IMR-90 (cell line): Measurements from ENCODE around the gene DCAF5. TPM values are rescaled to one million over a fixed set of nuclear protein-coding genes. Genes with fewer than 3 reads are reported as not detected.

Source experiments
- ATAC-seq: fragments of 200-7000 bp; cut with Tn5 transposase; 2 replicates; pipeline ENCODE4 v1.9.1; 2020; ENCODE audit warnings: low read depth, mild to moderate bottlenecking, moderate library complexity
- BruUV-seq: library from RNA; stranded (reverse); fragments of 400-500 nt; replicated peaks from 2 replicates; lab custom pipeline; 2021; lab: Mats Ljungman, UMichigan
- CTCF ChIA-PET: fragments of 300-600 bp; formaldehyde crosslinking; extraction: SDS; loops from one replicate; lab custom pipeline; 2021; ENCODE audit warnings: antibody characterized with exemption; lab: Yijun Ruan, JAX
- POLR2A ChIA-PET: fragments of 300-600 bp; sonication (Branson Sonifier 250); formaldehyde crosslinking; loops from one replicate; lab custom pipeline; 2022; ENCODE audit warnings: antibody characterized with exemption; ENCODE audit not compliant: unreplicated experiment; lab: Charles Lee
- DNase-seq: peaks from one replicate; pipeline ENCODE4 v3.0.0; 2013
- H2AFZ ChIP-seq: replicated peaks from 2 replicates; pipeline ENCODE3; 2013; ENCODE audit warnings: low read length, mild to moderate bottlenecking; ENCODE audit not compliant: poor library complexity
- H2AK5ac ChIP-seq: 2 replicates; pipeline ENCODE4 v1.6.1; 2013; ENCODE audit warnings: low read depth, low read length, inconsistent platforms
- H2AK9ac ChIP-seq: replicated peaks from 2 replicates; pipeline ENCODE3; 2013; ENCODE audit warnings: mild to moderate bottlenecking, low read depth, low read length, moderate library complexity; ENCODE audit not compliant: poor library complexity
- H2BK120ac ChIP-seq: 2 replicates; pipeline ENCODE4 v1.6.1; 2013; ENCODE audit warnings: low read depth, low read length, inconsistent platforms
- H2BK15ac ChIP-seq: 3 replicates; pipeline ENCODE4 v1.6.1; 2013; ENCODE audit warnings: low read depth, low read length, inconsistent platforms
- H2BK20ac ChIP-seq: 2 replicates; pipeline ENCODE4 v1.6.1; 2013; ENCODE audit warnings: low read depth, mild to moderate bottlenecking, inconsistent platforms, low read length, moderate library complexity
- H2BK5ac ChIP-seq: 2 replicates; pipeline ENCODE4 v1.6.1; 2013; ENCODE audit warnings: mild to moderate bottlenecking, low read depth, low read length, inconsistent platforms; ENCODE audit not compliant: poor library complexity, severe bottlenecking
- H3K14ac ChIP-seq: replicated peaks from 2 replicates; pipeline ENCODE4 v1.6.1; 2013; ENCODE audit warnings: low read depth, low read length, inconsistent platforms
- H3K18ac ChIP-seq: 2 replicates; pipeline ENCODE4 v1.6.1; 2013; ENCODE audit warnings: low read depth, low read length, control low read depth
- H3K23ac ChIP-seq: 2 replicates; pipeline ENCODE4 v1.6.1; 2013; ENCODE audit warnings: low read depth, low read length, inconsistent platforms
- H3K27ac ChIP-seq: 2 replicates; pipeline ENCODE4 v1.5.1; 2013; ENCODE audit warnings: mild to moderate bottlenecking, control low read depth, low read length; ENCODE audit not compliant: insufficient read depth
- H3K27me3 ChIP-seq: 2 replicates; pipeline ENCODE4 v1.6.1; 2013; ENCODE audit warnings: low read length; ENCODE audit not compliant: control insufficient read depth, insufficient read depth
- H3K36me3 ChIP-seq: 2 replicates; pipeline ENCODE4 v1.6.1; 2013; ENCODE audit warnings: low read length, mixed read lengths; ENCODE audit not compliant: control insufficient read depth, insufficient read depth
- H3K4ac ChIP-seq: 2 replicates; pipeline ENCODE4 v1.6.1; 2013; ENCODE audit warnings: low read depth, low read length, inconsistent platforms
- H3K4me1 ChIP-seq: 2 replicates; pipeline ENCODE4 v1.6.1; 2013; ENCODE audit warnings: low read length, mixed read lengths; ENCODE audit not compliant: control insufficient read depth, insufficient read depth
- H3K4me2 ChIP-seq: 2 replicates; pipeline ENCODE4 v1.6.1; 2013; ENCODE audit warnings: low read depth, mild to moderate bottlenecking, control low read depth, low read length, moderate library complexity
- H3K4me3 ChIP-seq: 2 replicates; pipeline ENCODE4 v1.5.1; 2013; ENCODE audit warnings: low read depth, mild to moderate bottlenecking, control low read depth, low read length, moderate library complexity; ENCODE audit not compliant: insufficient read depth
- H3K56ac ChIP-seq: 2 replicates; pipeline ENCODE4 v1.6.1; 2013; ENCODE audit warnings: low read length, inconsistent platforms; ENCODE audit not compliant: insufficient read depth; ENCODE audit errors: extremely low read depth
- H3K79me1 ChIP-seq, 2 experiments: 2 replicates each; pipeline ENCODE4 v1.6.1; 2013; ENCODE audit warnings: low read length in 2 of 2, inconsistent platforms in 1 of 2, low read depth in 1 of 2
- H3K9ac ChIP-seq: 2 replicates; pipeline ENCODE4 v1.6.1; 2013; ENCODE audit warnings: low read depth, low read length, control low read depth
- H3K9me1 ChIP-seq: 2 replicates; pipeline ENCODE4 v1.6.1; 2013; ENCODE audit warnings: low read length, inconsistent platforms; ENCODE audit not compliant: insufficient read depth
- H3K9me3 ChIP-seq: 2 replicates; pipeline ENCODE4 v1.6.1; 2013; ENCODE audit warnings: low read length; ENCODE audit not compliant: control insufficient read depth, insufficient read depth
- H4K20me1 ChIP-seq: 2 replicates; pipeline ENCODE4 v1.6.1; 2013; ENCODE audit warnings: low read length, inconsistent platforms; ENCODE audit not compliant: insufficient read depth
- H4K5ac ChIP-seq: 2 replicates; pipeline ENCODE4 v1.6.1; 2013; ENCODE audit warnings: mild to moderate bottlenecking, low read depth, low read length, control low read depth
- H4K8ac ChIP-seq, 2 experiments: 2 replicates each; pipeline ENCODE4 v1.6.1; 2013; ENCODE audit warnings: low read depth in 2 of 2, low read length in 2 of 2, control low read depth in 1 of 2, inconsistent platforms in 1 of 2
- H4K91ac ChIP-seq: 2 replicates; pipeline ENCODE4 v1.6.1; 2013; ENCODE audit warnings: low read depth, low read length, inconsistent platforms; ENCODE audit not compliant: insufficient read depth
- CEBPB ChIP-seq: IDR thresholded peaks from 2 replicates; pipeline ENCODE4 v1.6.1; 2012; ENCODE audit warnings: low read depth, low read length, improper control_type of control experiment
- MAZ ChIP-seq: IDR thresholded peaks from 2 replicates; pipeline ENCODE4 v1.6.1; 2012; ENCODE audit warnings: low read depth, mild to moderate bottlenecking, low read length, improper control_type of control experiment, moderate library complexity, borderline replicate concordance
- RCOR1 ChIP-seq: IDR thresholded peaks from 2 replicates; pipeline ENCODE4 v1.6.1; 2012; ENCODE audit warnings: mild to moderate bottlenecking, low read length, improper control_type of control experiment; ENCODE audit not compliant: insufficient replicate concordance
- SMC3 ChIP-seq: fragments of 150-350 bp; IDR thresholded peaks from 2 replicates; pipeline ENCODE4 v1.6.1; 2016; ENCODE audit warnings: low read depth, mild to moderate bottlenecking, antibody characterized with exemption, low read length, moderate library complexity
- USF2 ChIP-seq: fragments of 150-350 bp; IDR thresholded peaks from 2 replicates; pipeline ENCODE4 v1.6.1; 2017; ENCODE audit warnings: mild to moderate bottlenecking, antibody characterized with exemption, low read length, low read depth
- WGBS, 2 experiments: methylation state at CpG; one replicate each; pipeline versions ENCODE4 v1.1.5 to v1.1.7; 2013; ENCODE audit warnings: missing lambda C conversion rate in 2 of 2; ENCODE audit not compliant: insufficient read length in 1 of 2; ENCODE audit errors: extremely low coverage in 2 of 2; 5-methylcytosine and 5-hydroxymethylcytosine counted together
- dilution Hi-C: fragments of 300-500 bp; cut with HindIII; formaldehyde crosslinking; loops from one replicate; pipeline ENCODE4 v1.14.3; 2018; ENCODE audit warnings: low sequenced_read_pairs; ENCODE audit not compliant: unreplicated experiment
- in situ Hi-C: fragments of 300-500 bp; cut with MboI; formaldehyde crosslinking; loops from 3 replicates; pipeline ENCODE4 v1.14.3; 2019; ENCODE audit warnings: low sequenced_read_pairs, inconsistent platforms, mixed read lengths
- intact Hi-C: fragments of 100-400 bp; cut with micrococcal nuclease; formaldehyde crosslinking; loops from 2 replicates; pipeline ENCODE4 v1.10.0; 2022
- polyA plus RNA-seq, 3 experiments: library from polyadenylated mRNA; depleted of rRNA; stranded (reverse); fragments of >200 nt; gene quantifications; 2 replicates each; pipeline ENCODE4 v1.2.3, GENCODE V29; 2012; ENCODE audit warnings: low replicate concordance in 1 of 3
- total RNA-seq: library from RNA; depleted of rRNA; stranded (reverse); fragments of >200 nt; gene quantifications from 2 replicates; pipeline ENCODE4 v1.2.3, GENCODE V29; 2012

Gene DCAF5
- total and polyA plus RNA-seq, 2 of the 4 experiments (the other 2 are of a cell fraction), result 17.6 to 30.4 TPM

DNA sequence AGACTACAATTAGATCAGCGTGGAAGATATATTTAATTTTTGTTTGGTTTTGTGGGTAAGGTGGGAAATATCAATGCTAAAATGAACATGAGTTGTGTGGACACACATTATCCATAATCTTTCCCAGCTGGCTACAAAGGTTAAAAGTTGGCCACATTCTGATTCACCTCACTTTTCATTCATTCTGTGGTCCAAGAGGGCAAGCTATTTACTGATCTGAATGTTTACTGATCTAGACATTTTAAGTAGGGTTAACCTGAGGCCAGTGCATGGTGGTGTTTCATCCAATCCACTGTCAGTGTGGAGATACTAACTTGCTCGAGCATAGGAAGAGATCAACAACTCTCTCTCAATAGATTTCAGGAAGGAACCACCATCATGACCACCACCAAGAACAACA lies 71.6 kb downstream of the DCAF5 start:
- no CpG with 5 or more reads among the region's 2 CpGs for WGBS, 2 experiments
- Histone ChIP-seq H3K9me1 (peaks cover 11% of the 10 kb centered on the region; the same call in 1 of the 2 replicates), H3K27me3 (no peaks in the 10 kb centered on the region), H3K36me3 (peaks cover 16% of the 10 kb centered on the region), H2AK5ac (peak overlapping the region; percentile 32; the same call in 1 of the 2 replicates), H3K27ac (no peak overlapping the region), H3K4me2 (no peak overlapping the region), H2AK9ac (no peak overlapping the region), H3K79me1 (peaks cover 24 to 45% of the 10 kb centered on the region in 2 experiments), H3K9ac (no peak overlapping the region), H2BK5ac (peak overlapping the region; percentile 35), H3K56ac (no peak overlapping the region), H3K4ac (peak overlapping the region; percentile 9; the same call in 1 of the 2 replicates), H4K20me1 (peaks cover 3% of the 10 kb centered on the region; the same call in 1 of the 2 replicates), H3K4me1 (peaks cover 13% of the 10 kb centered on the region), H4K91ac (no peak overlapping the region), H2BK120ac (peak overlapping the region; percentile 6; the same call in 1 of the 2 replicates), H2AFZ (no peak overlapping the region), H3K9me3 (no peaks in the 10 kb centered on the region), H3K14ac (peak overlapping the region; percentile 55), H3K23ac (peak overlapping the region; percentile 53; the same call in 1 of the 2 replicates), H3K4me3 (no peak overlapping the region), H4K8ac (no peak overlapping the region; a peak in 1 of 4 replicates), H4K5ac (no peak overlapping the region; the same call in 1 of the 2 replicates), H2BK20ac (peak overlapping the region; percentile 37; the same call in 1 of the 2 replicates), H3K18ac (no peak overlapping the region), H2BK15ac (peak overlapping the region; percentile 24; the same call in 2 of the 3 replicates)
- POLR2A ChIA-PET, result interaction anchor here (0.6 kb wide), 1 partner anchor 1158 kb away, joined by 8 read pairs; no protein-coding TSS in a partner anchor
- dilution Hi-C loops, result no loop called here
- ATAC-seq (no peak), DNase-seq (no peak)
- CTCF ChIA-PET, result interaction anchor here (1.6 kb wide), 1 partner anchor 9 kb away, joined by 3 read pairs; no protein-coding TSS in a partner anchor
- in situ Hi-C loops, result loop anchor here (5.0 kb wide), 1 partner anchor 99 kb away; no protein-coding TSS in a partner anchor
- BruUV-seq, result no TSS peak
- intact Hi-C loops, result no loop called here
- TF ChIP-seq CEBPB, result no peak
- no peak for TF ChIP-seq RCOR1
- TF ChIP-seq MAZ, result no peak
- no peak for TF ChIP-seq SMC3
- no peak for TF ChIP-seq USF2
